CD4-positive, alpha-beta memory T cell (primary cell): Measurements from ENCODE around the gene FAM174B. TPM values are rescaled to one million over a fixed set of nuclear protein-coding genes. Genes with fewer than 3 reads are reported as not detected.

Experiments
- CTCF ChIA-PET: fragments of 350-600 bp; sonication (Branson Sonifier 250); formaldehyde crosslinking; loops from one replicate; lab custom pipeline; 2021; ENCODE audit warnings: inconsistent platforms; ENCODE audit not compliant: partially characterized antibody; lab: Charles Lee
- POLR2A ChIA-PET: fragments of 350-600 bp; sonication (Branson Sonifier 250); formaldehyde crosslinking; loops from one replicate; lab custom pipeline; 2021; ENCODE audit not compliant: partially characterized antibody; lab: Charles Lee
- DNase-seq, 5 donors: peaks; one replicate each; pipeline versions ENCODE4 v3.0.0 to v3.0.0-alpha.2; 2020 to 2022; ENCODE audit warnings: mixed read lengths in 1 of 5
- H3K27ac ChIP-seq: one replicate; pipeline ENCODE4 v1.7.0; 2013; ENCODE audit warnings: low read depth, low read length
- H3K27me3 ChIP-seq: 2 replicates; pipeline ENCODE4 v1.7.0; 2013; ENCODE audit warnings: mild to moderate bottlenecking, low read length, moderate library complexity; ENCODE audit not compliant: insufficient read depth
- H3K36me3 ChIP-seq: 2 replicates; pipeline ENCODE4 v1.7.0; 2013; ENCODE audit warnings: mild to moderate bottlenecking, low read length, moderate library complexity; ENCODE audit not compliant: insufficient read depth
- H3K4me1 ChIP-seq: 2 replicates; pipeline ENCODE4 v1.7.0; 2013; ENCODE audit warnings: mild to moderate bottlenecking, low read length, moderate library complexity; ENCODE audit not compliant: insufficient read depth
- H3K4me3 ChIP-seq, 2 donors: one replicate each; pipeline ENCODE4 v1.7.0; 2013; ENCODE audit warnings: low read length in 2 of 2, mild to moderate bottlenecking in 1 of 2
- H3K9me3 ChIP-seq, 2 donors: one replicate each; pipeline ENCODE4 v1.7.0; 2013; ENCODE audit warnings: low read length in 2 of 2, control low read depth in 1 of 2; ENCODE audit not compliant: control insufficient read depth in 1 of 2
- H3K27ac Mint-ChIP-seq, 7 donors: one replicate each; pipeline ENCODE4 v1.8.0; 2020 to 2021; ENCODE audit warnings: mixed read lengths in 7 of 7, mild to moderate bottlenecking in 6 of 7, inconsistent platforms in 3 of 7, moderate library complexity in 3 of 7
- H3K27me3 Mint-ChIP-seq, 2 donors: one replicate each; pipeline ENCODE4 v1.8.0; 2020 to 2021; ENCODE audit warnings: mixed read lengths in 2 of 2
- H3K36me3 Mint-ChIP-seq, 2 donors: one replicate each; pipeline ENCODE4 v1.8.0; 2020 to 2021; ENCODE audit warnings: mixed read lengths in 2 of 2, inconsistent platforms in 1 of 2, mild to moderate bottlenecking in 1 of 2
- H3K4me1 Mint-ChIP-seq, 4 donors: one replicate each; pipeline ENCODE4 v1.8.0; 2020 to 2021; ENCODE audit warnings: mixed read lengths in 4 of 4, mild to moderate bottlenecking in 1 of 4
- H3K4me3 Mint-ChIP-seq, 8 donors: one replicate each; pipeline ENCODE4 v1.8.0; 2020 to 2021; ENCODE audit warnings: mixed read lengths in 8 of 8, mild to moderate bottlenecking in 7 of 8, moderate library complexity in 6 of 8, inconsistent platforms in 3 of 8
- H3K9me3 Mint-ChIP-seq, 8 donors: one replicate each; pipeline ENCODE4 v1.8.0; 2020 to 2021; ENCODE audit warnings: mixed read lengths in 8 of 8, mild to moderate bottlenecking in 5 of 8, inconsistent platforms in 3 of 8, moderate library complexity in 1 of 8
- intact Hi-C: fragments of 100-400 bp; cut with micrococcal nuclease; formaldehyde crosslinking; loops from one replicate; pipeline ENCODE4 v1.15.1; 2023
- polyA plus RNA-seq, 2 donors: library from polyadenylated mRNA; unstranded; fragments of 300-500 nt; fragmentation: Illumina TruSeq; gene quantifications; one replicate each; pipeline ENCODE4 v1.2.3, GENCODE V29; 2021
- total RNA-seq, 2 experiments: library from RNA; stranded (reverse); gene quantifications; one replicate each; pipeline ENCODE4 v1.2.3, GENCODE V29; 2021

The FAM174B gene
- total and polyA plus RNA-seq, 4 experiments from 2014 or later: 2.4 to 8.3 (median 4.9) TPM

GRCh38 chr15:92605225-92605944 lies 50.2 kb downstream of the FAM174B start:
- Mint-ChIP-seq H3K4me1 (no peaks in the 10 kb centered on the region), H3K36me3 (no peaks in the 10 kb centered on the region), H3K9me3 (peaks cover 0 to 2% (median 0%) of the 10 kb centered on the region in 8 donors), H3K27ac (no peak overlapping the region), H3K4me3 (no peak overlapping the region), H3K27me3 (peaks cover 0 to 16% of the 10 kb centered on the region in 2 donors)
- H3K27me3 ChIP-seq: no peaks in the 10 kb centered on the region
- no peaks in the 10 kb centered on the region for H3K36me3 ChIP-seq
- CTCF ChIA-PET: no interaction called here
- no peaks in the 10 kb centered on the region for H3K9me3 ChIP-seq
- DNase-seq: no peak
- H3K4me3 ChIP-seq: no peak overlapping the region
- no peak overlapping the region for H3K27ac ChIP-seq
- H3K4me1 ChIP-seq: no peaks in the 10 kb centered on the region
- intact Hi-C loops: no loop called here
- POLR2A ChIA-PET: no interaction called here

- intact Hi-C loops: no loop called here
- Mint-ChIP-seq H3K9me3 (peaks cover 0 to 2% (median 0%) of the 10 kb centered on the region in 8 donors), H3K27me3 (peaks cover 2 to 17% of the 10 kb centered on the region in 2 donors), H3K4me1 (peaks cover 0 to 3% (median 0%) of the 10 kb centered on the region in 4 donors), H3K36me3 (no peaks in the 10 kb centered on the region), H3K4me3 (no peak overlapping the region), H3K27ac (no peak overlapping the region)
- H3K9me3 ChIP-seq: no peaks in the 10 kb centered on the region
- H3K4me3 ChIP-seq: no peak overlapping the region
- POLR2A ChIA-PET: no interaction called here
- no peaks in the 10 kb centered on the region for H3K36me3 ChIP-seq
- no peak overlapping the region for H3K27ac ChIP-seq
- H3K27me3 ChIP-seq: no peaks in the 10 kb centered on the region
- no peak for DNase-seq
- CTCF ChIA-PET: no interaction called here
- no peaks in the 10 kb centered on the region for H3K4me1 ChIP-seq
These were observed 51.7 kb downstream of the FAM174B start for GRCh38 chr15:92603743-92604470.

GRCh38 chr15:92603278-92603677 lies 52.3 kb downstream of the FAM174B start:
- intact Hi-C loops: no loop called here
- Histone ChIP-seq H3K27ac (no peak overlapping the region), H3K27me3 (no peaks in the 10 kb centered on the region), H3K4me3 (no peak overlapping the region), H3K9me3 (no peaks in the 10 kb centered on the region), H3K36me3 (no peaks in the 10 kb centered on the region), H3K4me1 (no peaks in the 10 kb centered on the region)
- Mint-ChIP-seq H3K4me1 (peaks cover 0 to 3% (median 0%) of the 10 kb centered on the region in 4 donors), H3K27me3 (peaks cover 2 to 18% of the 10 kb centered on the region in 2 donors), H3K9me3 (peaks cover 0 to 2% (median 0%) of the 10 kb centered on the region in 8 donors), H3K27ac (no peak overlapping the region), H3K36me3 (no peaks in the 10 kb centered on the region), H3K4me3 (no peak overlapping the region)
- ChIA-PET CTCF (no interaction called here), POLR2A (no interaction called here)
- DNase-seq: no peak

- no peak overlapping the region for H3K4me3 Mint-ChIP-seq
- H3K27me3 Mint-ChIP-seq: peaks cover 4 to 13% of the 10 kb centered on the region in 2 donors
- Histone ChIP-seq H3K27ac (no peak overlapping the region), H3K4me3 (no peak overlapping the region), H3K4me1 (no peaks in the 10 kb centered on the region), H3K36me3 (no peaks in the 10 kb centered on the region), H3K9me3 (no peaks in the 10 kb centered on the region), H3K27me3 (no peaks in the 10 kb centered on the region)
- H3K4me1 Mint-ChIP-seq: peaks cover 0 to 3% (median 0%) of the 10 kb centered on the region in 4 donors
- no peaks in the 10 kb centered on the region for H3K36me3 Mint-ChIP-seq
- intact Hi-C loops: no loop called here
- H3K27ac Mint-ChIP-seq: no peak overlapping the region
- DNase-seq: no peak
- ChIA-PET POLR2A (no interaction called here), CTCF (no interaction called here)
- H3K9me3 Mint-ChIP-seq: peaks cover 0 to 2% (median 0%) of the 10 kb centered on the region in 8 donors
These were observed 53.3 kb downstream of the FAM174B start for GRCh38 chr15:92602267-92602593.

GRCh38 chr15:92601592-92602266 lies 53.8 kb downstream of the FAM174B start:
- Histone ChIP-seq H3K4me1 (no peaks in the 10 kb centered on the region), H3K27me3 (no peaks in the 10 kb centered on the region), H3K9me3 (no peaks in the 10 kb centered on the region), H3K27ac (no peak overlapping the region), H3K4me3 (no peak overlapping the region), H3K36me3 (no peaks in the 10 kb centered on the region)
- Mint-ChIP-seq H3K9me3 (peaks cover 0 to 2% (median 0%) of the 10 kb centered on the region in 8 donors), H3K4me1 (peaks cover 0 to 3% (median 0%) of the 10 kb centered on the region in 4 donors), H3K36me3 (no peaks in the 10 kb centered on the region), H3K27ac (no peak overlapping the region), H3K27me3 (peaks cover 6 to 15% of the 10 kb centered on the region in 2 donors), H3K4me3 (no peak overlapping the region)
- intact Hi-C loops: no loop called here
- ChIA-PET POLR2A (no interaction called here), CTCF (no interaction called here)
- no peak for DNase-seq

- ChIA-PET CTCF (no interaction called here), POLR2A (no interaction called here)
- H3K27ac Mint-ChIP-seq: no peak overlapping the region
- no peaks in the 10 kb centered on the region for H3K9me3 Mint-ChIP-seq
- Histone ChIP-seq H3K4me1 (no peaks in the 10 kb centered on the region), H3K36me3 (no peaks in the 10 kb centered on the region), H3K27ac (no peak overlapping the region), H3K4me3 (no peak overlapping the region), H3K9me3 (no peaks in the 10 kb centered on the region), H3K27me3 (no peaks in the 10 kb centered on the region)
- no peak overlapping the region for H3K4me3 Mint-ChIP-seq
- no peak for DNase-seq
- H3K36me3 Mint-ChIP-seq: no peaks in the 10 kb centered on the region
- intact Hi-C loops: no loop called here
- peaks cover 0 to 3% (median 0%) of the 10 kb centered on the region in 4 donors for H3K4me1 Mint-ChIP-seq
- peaks cover 6 to 11% of the 10 kb centered on the region in 2 donors for H3K27me3 Mint-ChIP-seq
These were observed 54.7 kb downstream of the FAM174B start for GRCh38 chr15:92600856-92601255.

GRCh38 chr15:92599394-92599970 lies 56.1 kb downstream of the FAM174B start:
- no peak overlapping the region for H3K4me3 ChIP-seq
- no peaks in the 10 kb centered on the region for H3K27me3 ChIP-seq
- H3K4me3 Mint-ChIP-seq: no peak overlapping the region
- ChIA-PET CTCF (no interaction called here), POLR2A (no interaction called here)
- H3K9me3 Mint-ChIP-seq: no peaks in the 10 kb centered on the region
- intact Hi-C loops: no loop called here
- H3K36me3 Mint-ChIP-seq: no peaks in the 10 kb centered on the region
- peaks cover 0 to 3% (median 0%) of the 10 kb centered on the region in 4 donors for H3K4me1 Mint-ChIP-seq
- H3K9me3 ChIP-seq: no peaks in the 10 kb centered on the region
- no peak overlapping the region for H3K27ac ChIP-seq
- no peak overlapping the region for H3K27ac Mint-ChIP-seq
- peaks cover 6 to 11% of the 10 kb centered on the region in 2 donors for H3K27me3 Mint-ChIP-seq
- no peaks in the 10 kb centered on the region for H3K36me3 ChIP-seq
- DNase-seq: no peak
- no peaks in the 10 kb centered on the region for H3K4me1 ChIP-seq
